NCI-H345 (cell line): ENCODE results near the gene SDHAF1.
"Not testable (repeated sequence)": the region's sequence is repeated elsewhere in the genome, so short reads cannot be mapped to it uniquely, and the experiment has no call there.

Experiments used
- DNase-seq: peaks from one replicate; lab custom pipeline; 2025; lab: John Stamatoyannopoulos, UW

Gene SDHAF1, protein sequence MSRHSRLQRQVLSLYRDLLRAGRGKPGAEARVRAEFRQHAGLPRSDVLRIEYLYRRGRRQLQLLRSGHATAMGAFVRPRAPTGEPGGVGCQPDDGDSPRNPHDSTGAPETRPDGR

DNA sequence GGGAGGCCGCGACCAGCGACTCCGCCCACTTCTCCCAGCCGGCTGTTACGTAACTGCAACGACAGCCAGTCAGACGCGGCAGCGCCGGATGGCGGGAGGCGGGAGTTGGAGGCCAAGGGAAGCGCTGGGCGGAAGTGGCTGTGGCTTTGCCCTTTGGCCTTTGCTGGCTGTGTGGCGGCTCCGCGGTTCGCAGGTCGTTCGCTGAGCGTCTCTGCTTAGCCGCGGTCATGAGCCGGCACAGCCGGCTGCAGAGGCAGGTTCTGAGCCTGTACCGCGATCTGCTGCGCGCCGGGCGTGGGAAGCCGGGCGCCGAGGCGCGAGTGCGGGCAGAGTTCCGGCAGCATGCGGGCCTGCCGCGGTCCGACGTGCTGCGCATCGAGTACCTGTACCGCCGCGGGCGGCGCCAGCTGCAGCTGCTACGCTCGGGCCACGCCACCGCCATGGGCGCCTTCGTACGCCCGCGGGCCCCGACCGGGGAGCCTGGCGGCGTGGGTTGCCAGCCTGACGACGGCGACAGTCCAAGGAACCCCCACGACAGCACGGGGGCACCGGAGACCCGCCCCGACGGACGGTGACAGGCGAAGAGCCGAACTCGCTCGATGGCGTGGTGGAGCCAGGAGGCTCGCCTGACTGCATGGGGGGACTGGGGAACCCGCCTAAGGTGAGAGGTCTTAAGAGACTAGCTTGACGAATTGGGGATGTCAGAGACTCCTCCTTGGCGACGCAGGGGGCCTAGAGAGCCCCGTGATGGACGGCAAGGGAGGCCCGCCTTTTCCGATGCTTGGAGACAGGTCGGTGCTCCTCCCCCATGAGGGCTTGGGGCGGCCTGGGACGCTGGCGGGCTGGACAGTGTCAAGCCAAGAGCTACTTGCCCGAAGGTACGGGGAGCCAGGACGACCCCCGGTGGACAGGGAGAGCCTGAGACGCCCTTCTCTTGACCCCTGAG lies at the start of gene SDHAF1:
Gene SDHAF1, plus strand, starts transcription at position 141 of the 946 bp plus-strand sequence. Its CDS starts 87 bp downstream, at position 228.
- DNase-seq, result peak; percentile 99

DNA sequence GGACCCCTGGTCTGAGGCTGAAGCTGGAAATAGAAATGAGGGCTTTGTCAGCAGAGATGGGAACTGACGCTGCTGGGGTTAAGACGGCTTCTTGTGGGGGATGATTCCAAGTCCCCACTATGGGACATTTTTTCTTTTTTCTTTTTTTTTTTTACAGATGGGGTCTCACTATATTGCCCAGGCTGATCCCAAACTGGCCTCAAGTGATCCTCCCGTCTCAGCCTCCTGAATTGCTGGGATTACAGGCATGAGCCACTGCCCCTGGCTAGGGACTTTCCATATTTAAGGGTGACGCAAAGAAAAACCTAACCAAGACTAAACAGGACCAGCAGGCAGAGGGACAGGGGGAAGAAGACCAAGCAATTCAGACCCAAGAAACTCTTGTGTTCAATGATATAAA lies 48.8 kb upstream of the SDHAF1 start:
- DNase-seq, result no peak

DNA sequence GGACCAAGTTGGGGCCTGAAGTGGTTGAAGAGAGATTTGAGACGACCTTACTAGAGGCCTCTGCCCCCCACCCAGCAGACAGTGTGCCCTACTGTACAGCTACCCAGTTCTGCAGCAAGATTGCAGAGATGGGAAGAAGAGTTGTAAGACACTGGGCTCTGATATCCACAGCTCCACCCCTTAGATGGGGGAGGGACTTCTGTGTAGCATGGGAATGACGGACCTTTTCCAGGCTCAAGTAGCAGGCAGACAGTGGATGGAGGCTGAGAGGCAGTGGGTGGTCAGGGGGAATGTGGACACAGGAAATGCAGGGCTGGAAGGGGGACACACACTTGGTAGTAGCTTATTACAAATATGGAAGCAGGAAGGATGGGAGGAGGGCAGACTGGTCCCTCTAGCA lies 45.9 kb upstream of the SDHAF1 start:
- no peak for DNase-seq

DNA sequence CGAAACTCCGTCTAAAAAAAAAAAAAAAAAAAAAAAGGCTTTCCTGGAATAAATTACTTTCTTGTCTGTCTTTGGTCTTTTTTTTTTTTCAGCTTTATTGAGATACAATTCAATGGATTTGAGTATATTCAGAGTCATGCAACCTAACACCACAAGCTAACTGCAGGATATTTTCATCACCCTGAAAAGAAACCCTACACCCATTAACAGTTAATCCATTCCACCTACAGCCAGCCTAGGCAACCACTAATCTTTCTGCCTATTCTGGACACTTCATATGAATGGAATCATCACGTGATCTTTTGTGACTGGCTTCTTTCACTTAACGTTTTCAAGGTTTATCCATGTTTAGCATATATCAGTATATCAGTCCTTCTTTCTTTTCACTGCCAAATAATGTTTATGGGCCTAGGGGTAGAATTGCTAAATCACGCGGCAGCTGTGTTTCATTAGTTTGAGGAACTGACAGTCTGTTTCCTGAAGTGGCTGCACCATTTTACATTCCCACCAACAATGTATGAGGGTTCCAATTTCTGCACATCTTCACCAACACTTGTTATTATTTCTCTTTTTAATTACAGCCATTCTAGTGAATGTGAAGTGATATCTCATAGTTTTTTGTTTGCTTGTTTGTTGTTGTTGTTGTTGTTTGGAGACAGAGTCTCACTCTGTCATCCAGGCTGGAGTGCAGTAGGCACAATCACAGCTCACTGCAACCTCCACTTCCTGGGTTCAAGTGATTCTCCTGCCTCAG lies 38.9 kb upstream of the SDHAF1 start:
- no peak for DNase-seq

DNA sequence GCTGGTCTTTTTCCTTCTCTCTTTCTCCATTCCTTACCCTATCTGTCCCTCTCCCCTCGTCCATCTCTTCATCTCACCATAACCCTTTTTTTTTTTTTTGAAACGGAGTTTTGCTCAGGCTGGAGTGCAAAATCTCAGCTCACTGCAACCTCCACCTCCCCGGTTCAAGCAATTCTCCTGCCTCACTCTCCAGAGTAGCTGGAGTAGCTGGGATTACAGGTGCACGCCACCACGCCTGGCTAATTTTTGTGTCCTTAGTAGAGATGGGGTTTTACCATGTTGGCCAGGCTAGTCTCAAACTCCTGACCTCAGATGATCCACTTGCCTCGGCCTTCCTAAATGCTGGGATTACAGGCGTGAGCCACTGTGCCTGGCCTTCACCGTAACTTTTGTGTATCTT lies 37.6 kb upstream of the SDHAF1 start:
- DNase-seq, result not testable (repeated sequence)

- DNase-seq, result no peak
Measured at GRCh38 chr19:35958660-35959039, 36.3 kb upstream of the SDHAF1 start.

DNA sequence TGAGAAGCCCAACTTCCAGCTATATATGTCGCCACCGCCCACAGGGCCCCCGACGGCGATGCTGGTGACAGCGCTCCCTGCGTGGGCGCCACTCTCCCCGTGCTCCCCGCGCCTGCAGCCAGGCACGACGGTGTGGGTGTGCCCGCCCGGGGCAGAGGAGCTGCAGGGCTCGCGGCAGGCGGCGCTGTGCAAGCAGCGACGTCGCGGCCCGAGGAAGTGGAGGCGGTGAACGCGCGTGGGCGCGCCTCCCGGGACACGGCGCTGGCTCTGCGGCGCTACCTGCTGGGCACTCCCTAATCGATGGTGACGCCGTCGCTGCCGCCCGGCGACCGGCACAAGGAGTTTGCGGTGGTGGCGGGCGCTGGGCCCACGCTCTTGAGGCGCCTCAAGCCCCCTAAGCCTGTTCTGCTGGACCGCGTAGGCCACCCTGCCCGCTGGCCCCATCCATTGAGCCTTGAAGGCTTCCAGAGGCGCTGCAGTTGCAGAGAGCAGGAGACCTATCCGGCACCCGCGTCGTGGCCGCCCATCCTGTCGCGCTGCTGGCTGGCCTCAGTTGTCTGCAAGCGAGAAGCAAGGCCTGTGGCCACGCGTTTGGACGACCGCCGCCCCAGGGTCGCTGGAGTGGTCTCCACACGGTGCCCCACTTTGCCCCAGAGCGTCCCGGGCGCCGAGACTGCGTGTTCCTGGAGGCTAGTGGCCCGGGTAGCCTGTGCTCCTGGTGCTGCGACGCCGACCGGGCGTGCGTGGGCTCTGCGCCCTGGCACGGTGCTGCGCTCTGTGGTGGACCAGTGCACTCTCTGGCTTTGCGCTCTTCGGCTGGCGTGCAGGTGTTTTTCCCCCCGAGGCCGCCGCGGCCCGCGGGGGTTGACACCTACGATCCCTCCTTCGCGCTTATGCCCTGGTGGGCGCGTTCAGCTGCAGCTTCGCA lies 35.7 kb upstream of the SDHAF1 start:
- DNase-seq, result peak; percentile 40

- no peak for DNase-seq
Measured at GRCh38 chr19:35959968-35960320, 35.0 kb upstream of the SDHAF1 start.

DNA sequence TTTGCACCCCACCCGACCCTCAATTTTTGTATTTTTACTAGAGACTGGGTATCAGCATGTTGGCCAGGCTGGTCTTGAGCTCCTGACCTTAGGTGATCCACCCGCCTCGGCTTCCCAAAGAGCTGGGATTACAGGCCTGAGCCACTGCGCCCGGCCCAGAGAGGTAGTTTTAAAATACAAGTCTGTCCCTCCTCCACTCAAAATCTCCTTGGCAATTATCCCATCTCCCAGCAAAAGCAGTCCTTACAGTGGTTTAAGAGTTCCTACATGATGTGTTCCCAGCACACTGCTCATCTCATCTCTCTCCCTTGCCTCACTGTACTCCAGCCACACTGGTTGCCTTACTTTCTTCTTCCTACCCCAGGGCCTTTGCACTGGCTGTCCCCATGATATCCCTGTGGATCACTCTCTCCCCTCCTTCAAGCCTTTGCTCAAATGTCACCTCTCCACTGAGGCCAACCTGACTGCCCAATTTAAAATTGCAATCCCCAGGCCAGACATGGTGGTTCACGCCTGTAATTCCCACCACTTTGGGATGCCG lies 34.5 kb upstream of the SDHAF1 start:
- no peak for DNase-seq

GRCh38 chr19:35963514-35963913 lies 31.5 kb upstream of the SDHAF1 start:
- no peak for DNase-seq

DNA sequence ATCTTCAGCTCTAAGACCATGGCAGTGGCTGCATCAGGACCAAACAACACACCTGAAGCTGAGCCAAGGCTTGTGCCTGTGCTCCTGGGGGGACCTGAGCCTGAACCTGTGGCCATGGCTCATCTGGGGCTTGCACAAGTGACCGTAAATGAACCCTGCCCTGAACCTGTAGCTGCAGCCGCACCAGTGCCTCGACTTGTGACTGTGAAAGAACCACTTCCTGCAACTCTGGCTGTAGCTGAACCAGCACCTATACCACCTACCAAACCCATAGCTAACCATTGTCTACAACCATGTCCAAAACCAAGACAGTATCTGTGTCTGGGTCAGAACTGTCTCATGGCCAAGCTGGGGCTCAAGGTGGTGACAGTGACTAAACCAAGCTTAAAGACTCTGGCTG lies 28.2 kb upstream of the SDHAF1 start:
- DNase-seq, result no peak

- DNase-seq, result no peak
Measured at GRCh38 chr19:35973487-35973886, 21.5 kb upstream of the SDHAF1 start.

DNA sequence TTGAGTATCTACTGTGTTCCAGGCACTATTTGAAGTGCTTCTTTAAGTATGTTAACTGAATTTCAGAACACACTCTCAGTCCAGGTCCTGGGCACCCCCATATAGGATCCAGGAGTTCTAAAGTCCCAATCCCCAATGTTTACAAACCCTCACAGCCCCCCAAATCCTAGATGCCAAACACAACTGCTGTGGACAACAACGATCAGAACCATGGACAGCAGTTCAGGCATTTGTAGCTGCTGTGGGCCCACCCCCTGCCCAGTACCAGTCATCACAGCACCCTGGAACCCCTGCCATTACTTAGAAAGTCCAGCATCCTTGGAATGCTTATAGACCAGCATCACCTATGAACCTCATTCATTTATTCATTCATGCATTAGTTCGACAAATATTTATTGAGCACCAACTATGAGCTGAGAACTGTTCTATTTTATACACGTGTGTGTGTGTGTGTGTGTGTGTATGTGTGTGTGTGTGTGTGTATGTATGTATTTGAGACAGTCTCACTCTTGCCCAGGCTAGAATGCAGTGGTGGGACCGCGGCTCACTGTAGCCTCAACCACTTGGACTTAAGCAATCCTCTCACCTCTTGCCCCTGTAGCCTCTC lies 19.3 kb upstream of the SDHAF1 start:
- no peak for DNase-seq

DNA sequence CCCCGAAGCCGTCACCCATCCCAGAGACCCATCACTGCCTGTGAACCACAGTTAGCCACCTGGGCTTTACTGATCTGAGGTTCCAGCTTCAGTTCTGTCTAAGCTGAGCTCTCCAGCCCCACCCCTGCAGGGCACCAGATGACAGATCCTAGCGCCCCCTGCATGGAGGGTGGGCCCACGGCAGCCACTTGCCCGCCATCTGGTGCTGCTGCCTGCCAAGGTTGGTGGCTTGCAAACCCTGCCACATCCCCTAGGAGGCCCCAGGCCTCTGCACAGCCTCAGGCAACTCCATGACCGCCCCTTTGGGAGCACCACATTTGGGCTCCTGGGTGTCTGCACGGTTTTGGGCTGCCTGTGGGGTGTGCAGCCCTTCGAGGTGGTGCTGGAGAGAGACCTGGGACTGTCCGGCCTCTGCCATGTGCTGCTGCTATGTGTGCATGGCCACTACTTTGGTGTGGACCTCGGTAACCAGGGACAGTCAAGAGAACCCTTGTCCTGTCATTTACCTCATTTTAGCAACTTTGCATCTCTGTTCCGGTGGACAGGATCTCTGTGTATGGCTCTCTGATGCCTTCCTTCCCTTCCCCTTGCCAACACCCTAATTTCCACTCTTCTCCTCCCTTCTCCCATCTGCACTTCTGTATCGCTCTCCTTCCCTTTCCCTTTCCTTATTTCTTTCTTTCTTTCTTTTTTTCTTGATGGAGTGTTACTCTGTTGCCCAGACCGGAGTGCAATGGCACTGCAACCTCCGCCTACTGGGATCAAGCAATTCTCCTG lies 17.4 kb upstream of the SDHAF1 start:
- DNase-seq, result no peak

DNA sequence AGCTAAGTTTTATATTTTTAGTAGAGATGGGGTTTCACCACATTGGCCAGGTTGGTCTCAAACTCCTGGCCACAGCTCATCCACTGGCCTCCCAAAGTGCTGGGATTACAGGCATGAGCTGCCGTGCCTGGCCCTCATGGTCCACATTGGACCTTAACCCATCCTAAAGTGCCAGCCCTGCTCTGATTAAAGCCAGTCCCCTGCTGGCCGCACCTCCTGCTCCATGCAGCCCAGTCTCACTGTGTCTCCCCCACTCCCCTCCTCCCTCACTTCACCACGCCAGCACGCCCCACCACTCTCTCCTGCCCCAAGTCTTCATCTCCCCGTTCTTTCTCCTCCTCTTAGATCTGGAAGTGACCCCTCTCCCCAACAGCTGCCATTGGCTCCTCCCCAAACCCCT lies 16.7 kb upstream of the SDHAF1 start:
- DNase-seq, result no peak

GRCh38 chr19:35978832-35979365 lies 16.1 kb upstream of the SDHAF1 start:
- no peak for DNase-seq

GRCh38 chr19:35980997-35981396 lies 14.0 kb upstream of the SDHAF1 start:
- not testable (repeated sequence) for DNase-seq

DNA sequence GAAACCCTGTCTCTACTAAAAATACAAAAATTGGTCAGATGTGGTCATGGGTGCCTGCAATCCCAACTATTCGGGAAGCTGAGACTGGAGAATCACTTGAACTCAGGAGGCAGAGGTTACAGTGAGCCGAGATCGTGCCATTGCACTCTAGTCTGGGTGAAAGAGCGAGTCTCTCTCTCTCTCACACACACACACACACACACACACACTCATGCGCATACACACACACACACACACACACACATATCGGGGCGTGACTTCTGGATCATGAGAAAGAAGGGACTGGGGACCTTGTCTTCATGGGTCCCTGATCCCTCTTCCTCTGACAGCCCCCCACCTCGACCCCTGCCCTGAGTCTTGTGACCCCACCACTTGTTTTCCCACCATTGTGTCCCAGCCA lies 11.8 kb upstream of the SDHAF1 start:
- no peak for DNase-seq

- no peak for DNase-seq
Measured at GRCh38 chr19:35986111-35986510, 8.9 kb upstream of the SDHAF1 start.
